Dedifferentiated amniotic fluid mesenchymal stem cell (primary cell): ENCODE data around the gene CC2D1B.

Experiments used
- DNase-seq: peaks from one replicate; pipeline ENCODE4 v3.0.0-alpha.2; 2016; ENCODE audit errors: extremely low spot score

The CC2D1B gene

GRCh38 chr1:52305417-52306226 lies 60.4 kb downstream of the CC2D1B start:
- no peak for DNase-seq
